ENCODE results near the gene TAS2R39.

The TAS2R39 gene

DNA sequence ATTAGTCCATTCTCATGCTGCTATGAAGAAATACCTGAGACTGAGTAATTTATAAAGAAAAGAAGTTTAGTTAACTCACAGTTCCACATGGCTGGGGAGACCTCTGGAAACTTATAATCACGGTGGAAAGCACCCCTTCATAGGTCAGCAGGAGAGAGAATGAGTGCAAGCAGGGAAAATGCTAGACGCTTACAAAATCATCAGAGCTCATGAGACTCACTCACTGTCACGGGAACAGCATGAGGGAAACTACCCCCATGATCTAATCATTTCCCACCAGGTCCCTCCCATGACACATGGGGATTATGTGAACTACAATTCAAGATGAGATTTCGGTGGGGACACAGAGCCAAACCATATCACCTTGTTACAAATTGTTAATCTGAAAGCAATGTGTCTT is 15.8 kb downstream of the TAS2R39 start:
- Histone ChIP-seq H4K20me1 (ENCODE audit: control insufficient read depth, insufficient read depth, low read depth, low read length) (no peaks in the 10 kb centered on the region), H3K27me3 (ENCODE audit: control insufficient read depth, low read length) (no peaks in the 10 kb centered on the region), H3K27ac (ENCODE audit: low read depth, low read length) (no peak overlapping the region), H3K36me3 (ENCODE audit: control insufficient read depth, low read length) (no peaks in the 10 kb centered on the region), H3K4me1 (ENCODE audit: control insufficient read depth, low read length) (no peaks in the 10 kb centered on the region), H3K4me2 (ENCODE audit: low read length) (no peak overlapping the region), H3K79me2 (ENCODE audit: control insufficient read depth, low read length) (no peaks in the 10 kb centered on the region), H3K9me3 (ENCODE audit: control insufficient read depth, insufficient read depth, low read length) (peaks cover 17% of the 10 kb centered on the region), H3K4me3 (ENCODE audit: low read length) (no peak overlapping the region), H3F3A (ENCODE audit: control insufficient read depth, insufficient read depth) (no peaks in the 10 kb centered on the region), H3K9me2 (replicated peaks; ENCODE audit: control insufficient read depth, low read length) (no peaks in the 10 kb centered on the region)
- TF ChIP-seq EZH2phosphoT487 (IDR thresholded peaks at IDR 0.05; ENCODE audit: borderline replicate concordance, low read length): no peak
- TF ChIP-seq, protein P1, sequence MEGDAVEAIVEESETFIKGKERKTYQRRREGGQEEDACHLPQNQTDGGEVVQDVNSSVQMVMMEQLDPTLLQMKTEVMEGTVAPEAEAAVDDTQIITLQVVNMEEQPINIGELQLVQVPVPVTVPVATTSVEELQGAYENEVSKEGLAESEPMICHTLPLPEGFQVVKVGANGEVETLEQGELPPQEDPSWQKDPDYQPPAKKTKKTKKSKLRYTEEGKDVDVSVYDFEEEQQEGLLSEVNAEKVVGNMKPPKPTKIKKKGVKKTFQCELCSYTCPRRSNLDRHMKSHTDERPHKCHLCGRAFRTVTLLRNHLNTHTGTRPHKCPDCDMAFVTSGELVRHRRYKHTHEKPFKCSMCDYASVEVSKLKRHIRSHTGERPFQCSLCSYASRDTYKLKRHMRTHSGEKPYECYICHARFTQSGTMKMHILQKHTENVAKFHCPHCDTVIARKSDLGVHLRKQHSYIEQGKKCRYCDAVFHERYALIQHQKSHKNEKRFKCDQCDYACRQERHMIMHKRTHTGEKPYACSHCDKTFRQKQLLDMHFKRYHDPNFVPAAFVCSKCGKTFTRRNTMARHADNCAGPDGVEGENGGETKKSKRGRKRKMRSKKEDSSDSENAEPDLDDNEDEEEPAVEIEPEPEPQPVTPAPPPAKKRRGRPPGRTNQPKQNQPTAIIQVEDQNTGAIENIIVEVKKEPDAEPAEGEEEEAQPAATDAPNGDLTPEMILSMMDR (IDR thresholded peaks at IDR 0.05; ENCODE audit: low read depth, low read length, poor library complexity, severe bottlenecking): no peak

DNA sequence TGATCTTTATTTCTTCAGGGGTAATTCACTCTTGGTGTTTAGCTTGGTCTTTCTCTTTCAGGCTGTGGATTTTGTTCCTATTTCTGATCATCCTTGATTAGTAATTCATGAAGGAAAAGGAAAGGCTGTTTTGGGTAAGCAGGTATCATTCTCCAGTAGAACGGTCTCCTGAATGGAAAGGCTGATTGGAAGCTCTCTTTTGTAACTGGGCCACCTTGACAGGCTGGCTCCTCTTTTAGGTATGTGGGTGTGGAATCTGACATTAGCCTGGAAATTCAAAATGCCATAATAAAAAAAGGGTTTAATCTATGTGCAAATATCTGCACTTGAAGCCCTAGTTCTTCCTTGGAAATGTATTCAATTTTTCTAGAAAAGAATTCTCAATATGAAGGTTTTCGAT is 18.9 kb downstream of the TAS2R39 start:
- Histone ChIP-seq H3K4me2 (ENCODE audit: low read length) (no peak overlapping the region), H3K79me2 (ENCODE audit: control insufficient read depth, low read length) (no peaks in the 10 kb centered on the region), H3F3A (ENCODE audit: control insufficient read depth, insufficient read depth) (no peaks in the 10 kb centered on the region), H3K9me3 (ENCODE audit: control insufficient read depth, insufficient read depth, low read length) (peaks cover 10% of the 10 kb centered on the region), H3K27me3 (ENCODE audit: control insufficient read depth, low read length) (no peaks in the 10 kb centered on the region), H3K36me3 (ENCODE audit: control insufficient read depth, low read length) (no peaks in the 10 kb centered on the region), H3K4me1 (ENCODE audit: control insufficient read depth, low read length) (peaks cover 15% of the 10 kb centered on the region), H3K27ac (ENCODE audit: low read depth, low read length) (no peak overlapping the region), H3K4me3 (ENCODE audit: low read length) (no peak overlapping the region), H3K9me2 (replicated peaks; ENCODE audit: control insufficient read depth, low read length) (no peaks in the 10 kb centered on the region), H4K20me1 (ENCODE audit: control insufficient read depth, insufficient read depth, low read depth, low read length) (no peaks in the 10 kb centered on the region)
- TF ChIP-seq EZH2phosphoT487 (IDR thresholded peaks at IDR 0.05; ENCODE audit: borderline replicate concordance, low read length): no peak
- TF ChIP-seq, protein P1 (IDR thresholded peaks at IDR 0.05; ENCODE audit: low read depth, low read length, poor library complexity, severe bottlenecking): no peak

DNA sequence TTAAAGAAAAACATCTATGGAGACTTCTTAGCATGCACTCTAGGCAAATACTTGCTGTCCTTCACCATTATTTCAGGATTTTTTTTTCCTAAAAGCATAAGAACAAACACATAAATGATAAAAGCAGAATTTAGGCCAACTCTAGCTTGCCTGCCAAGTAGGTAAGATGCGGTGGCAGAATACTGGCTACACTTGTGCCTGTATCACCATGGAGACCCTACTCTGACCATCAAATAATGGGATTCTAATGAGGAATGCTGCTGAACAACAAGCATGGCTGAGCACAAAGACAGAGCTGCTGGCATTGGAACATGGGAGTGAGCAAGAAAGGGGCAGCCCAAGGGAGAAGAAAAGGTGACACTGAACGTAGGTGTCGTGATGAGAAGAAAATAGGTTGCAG is 20.2 kb downstream of the TAS2R39 start:
- TF ChIP-seq, protein P1 (IDR thresholded peaks at IDR 0.05; ENCODE audit: low read depth, low read length, poor library complexity, severe bottlenecking): no peak
- no peak for TF ChIP-seq EZH2phosphoT487 (IDR thresholded peaks at IDR 0.05; ENCODE audit: borderline replicate concordance, low read length)
- H3K4me1 ChIP-seq (ENCODE audit: control insufficient read depth, low read length): peaks cover 15% of the 10 kb centered on the region
- H3K36me3 ChIP-seq (ENCODE audit: control insufficient read depth, low read length): no peaks in the 10 kb centered on the region
- H3K4me3 ChIP-seq (ENCODE audit: low read length): no peak overlapping the region
- no peaks in the 10 kb centered on the region for H4K20me1 ChIP-seq (ENCODE audit: control insufficient read depth, insufficient read depth, low read depth, low read length)
- no peaks in the 10 kb centered on the region for H3K9me2 ChIP-seq (replicated peaks; ENCODE audit: control insufficient read depth, low read length)
- no peaks in the 10 kb centered on the region for H3K27me3 ChIP-seq (ENCODE audit: control insufficient read depth, low read length)
- H3K27ac ChIP-seq (ENCODE audit: low read depth, low read length): no peak overlapping the region
- no peak overlapping the region for H3K4me2 ChIP-seq (ENCODE audit: low read length)
- no peaks in the 10 kb centered on the region for H3F3A ChIP-seq (ENCODE audit: control insufficient read depth, insufficient read depth)
- H3K79me2 ChIP-seq (ENCODE audit: control insufficient read depth, low read length): no peaks in the 10 kb centered on the region
- 0 out of 2 replicates have a peak, but pooled peaks cover 3% of the 10 kb centered on the region for H3K9me3 ChIP-seq (ENCODE audit: control insufficient read depth, insufficient read depth, low read length)
